Central memory CD4-positive, alpha-beta T cell (primary cell): ENCODE measurements around the gene RP2.

Experiments used
- DNase-seq: peaks from one replicate; pipeline ENCODE4 v3.0.0; 2022
- total RNA-seq, 3 experiments: gene quantifications; one replicate each; lab custom pipeline; 2026; lab: John Stamatoyannopoulos, UW

RP2 gene
- 13.7 to 25.0 (median 20.6) reads per million in 3 experiments for total RNA-seq

DNA sequence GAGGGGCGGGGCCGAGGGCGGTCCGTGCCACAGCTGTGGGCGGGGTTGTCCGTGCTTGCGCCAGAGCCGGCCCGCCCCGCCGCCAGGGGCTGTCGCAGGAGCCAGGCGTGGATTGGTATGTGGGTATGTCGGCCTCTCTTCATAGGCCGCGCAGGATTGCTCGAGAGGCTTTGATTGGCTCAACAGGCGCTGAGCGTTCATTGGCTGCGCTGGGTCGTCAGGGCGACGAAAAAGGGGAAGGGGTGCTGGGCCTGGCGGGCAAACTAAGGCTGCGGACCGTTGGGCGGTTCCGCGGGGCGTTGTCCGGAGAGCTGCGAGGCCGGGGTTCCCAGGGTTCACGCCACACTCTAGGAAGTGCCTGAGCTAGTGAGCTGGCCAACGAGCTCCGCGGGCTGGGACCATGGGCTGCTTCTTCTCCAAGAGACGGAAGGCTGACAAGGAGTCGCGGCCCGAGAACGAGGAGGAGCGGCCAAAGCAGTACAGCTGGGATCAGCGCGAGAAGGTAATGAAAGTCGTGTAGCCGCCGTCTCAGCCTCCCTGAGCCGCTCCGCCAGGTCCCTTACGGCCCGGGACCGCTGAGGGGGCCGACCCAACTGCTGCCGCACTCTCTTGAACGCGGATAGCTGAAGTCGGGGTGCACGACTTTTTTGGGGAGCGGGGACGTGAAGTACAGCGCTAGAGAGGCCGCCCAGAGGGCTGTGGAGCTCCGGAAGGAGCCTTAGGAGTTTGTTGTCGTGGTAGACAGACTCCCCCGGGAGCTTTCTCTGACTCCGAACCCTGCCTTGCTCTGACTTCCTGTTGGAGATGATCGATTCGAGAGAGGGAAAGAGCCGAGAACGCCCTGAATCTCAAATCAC, at the start of gene RP2:
RP2 (plus strand) TSS at position 343 of the 857 bp plus-strand sequence; CDS start at position 401, 58 bp downstream.
- DNase-seq = peak; percentile 82

DNA sequence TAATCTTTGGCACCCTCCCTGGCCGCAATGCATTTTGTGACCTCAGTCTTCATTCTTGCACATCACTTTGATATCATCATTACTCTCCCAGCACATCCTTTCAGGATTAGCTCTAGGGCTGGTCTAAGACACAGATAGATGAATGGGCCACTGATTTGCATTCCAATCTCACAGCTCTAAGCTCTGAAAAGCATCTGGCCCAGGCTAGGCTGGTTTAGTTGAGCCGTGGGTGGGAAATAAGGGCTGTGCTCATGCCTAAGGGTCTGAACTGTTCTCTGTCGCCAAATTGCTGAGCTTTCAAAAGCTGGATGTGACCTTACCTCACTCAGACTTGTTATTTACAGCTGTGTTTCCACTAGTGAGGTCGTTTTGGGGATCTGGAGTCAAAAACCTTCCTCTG, 47.9 kb upstream of the RP2 start:
- DNase-seq = no peak

DNA sequence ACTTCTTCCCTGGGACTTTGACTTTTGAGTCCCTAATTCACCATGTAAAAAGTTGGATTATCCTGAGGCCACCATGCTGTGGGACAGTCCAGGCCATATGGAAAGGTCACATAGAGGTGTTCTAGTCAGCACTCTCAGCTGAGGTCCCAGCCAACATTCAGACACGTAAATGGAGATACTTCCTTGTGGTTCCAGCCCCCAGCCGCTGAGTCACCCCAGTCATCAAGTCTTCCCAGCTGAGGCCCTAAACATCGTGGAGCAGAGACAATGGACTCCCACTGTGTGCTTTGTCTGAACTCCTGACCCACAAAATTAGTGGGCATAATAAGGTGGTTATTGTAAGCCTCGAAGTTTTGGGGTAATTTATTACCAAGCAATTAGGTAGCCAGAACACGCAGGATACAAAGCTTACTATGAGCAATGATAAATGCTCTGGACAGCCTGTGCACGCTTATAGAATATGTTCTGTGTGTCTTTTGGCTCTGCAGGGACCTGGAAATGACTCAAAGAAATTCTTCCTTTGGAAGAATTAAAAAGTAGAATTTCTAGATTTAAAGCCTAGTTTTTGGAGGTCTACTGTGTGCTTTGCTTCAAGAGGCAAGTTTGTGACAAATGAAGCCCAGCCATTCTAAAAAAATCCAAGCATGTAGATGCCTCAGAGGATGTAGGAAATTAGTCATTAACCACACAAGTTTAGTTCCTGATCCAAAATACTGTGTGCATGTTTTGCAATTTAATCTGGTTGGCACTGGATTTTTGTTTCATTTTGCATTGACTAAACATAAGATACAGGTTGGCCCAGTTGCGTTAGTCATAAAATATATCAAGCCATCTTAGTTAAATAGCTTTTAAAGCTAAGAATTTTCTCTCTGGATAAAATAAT, 44.7 kb upstream of the RP2 start:
- no peak for DNase-seq

DNA sequence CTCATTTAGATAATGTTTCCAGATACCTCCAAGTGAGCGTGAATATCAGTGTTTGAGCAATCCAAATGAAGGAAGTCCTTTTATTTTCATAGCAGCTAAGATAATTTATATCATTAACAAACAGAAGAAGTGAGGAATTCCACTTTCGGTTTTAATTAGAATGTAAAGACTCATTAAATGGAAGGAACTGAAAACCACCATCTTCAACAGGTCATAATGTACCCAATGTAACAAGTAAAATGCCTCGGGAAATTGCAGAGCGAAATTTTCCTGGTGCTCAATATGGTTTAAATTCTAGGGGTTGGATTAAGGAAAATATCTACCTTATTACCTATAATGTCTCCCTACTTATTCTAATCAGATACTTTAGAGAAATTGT, 44.0 kb upstream of the RP2 start:
- no peak for DNase-seq

DNA sequence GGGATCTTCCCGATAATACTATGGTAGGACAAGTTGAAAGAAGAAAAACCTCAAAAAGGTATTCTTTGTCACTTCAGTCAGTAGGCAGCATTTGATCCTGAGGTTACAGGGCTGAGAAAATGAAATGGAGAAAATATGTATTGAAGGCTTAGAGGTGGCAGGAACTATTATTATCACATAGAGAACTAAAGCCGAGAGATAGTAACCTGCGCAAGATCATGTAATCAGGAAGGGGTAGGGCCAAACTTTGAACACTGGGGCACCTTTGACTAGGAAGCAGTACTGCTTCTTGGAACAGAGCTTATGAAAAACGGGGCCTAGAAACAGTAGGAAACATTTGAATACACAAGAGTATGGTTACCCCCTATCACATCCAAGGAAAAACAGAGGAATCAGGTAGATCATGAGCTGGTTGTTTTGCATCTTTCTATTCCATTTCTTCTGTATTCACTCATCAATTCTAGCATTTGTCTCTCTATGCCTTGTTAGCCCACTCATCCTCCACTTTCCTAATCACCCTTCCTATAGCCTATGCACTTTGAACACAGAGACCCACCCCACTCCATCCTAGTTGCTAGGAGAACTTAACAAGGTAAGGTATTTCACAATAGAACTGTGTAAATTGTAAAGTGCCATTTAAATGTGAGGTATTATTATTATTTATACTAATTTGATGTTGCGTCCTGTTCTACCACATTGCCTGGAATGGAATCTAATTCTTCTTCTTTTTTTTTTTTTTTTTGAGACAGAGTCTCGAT, 43.3 kb upstream of the RP2 start:
- no peak for DNase-seq

DNA sequence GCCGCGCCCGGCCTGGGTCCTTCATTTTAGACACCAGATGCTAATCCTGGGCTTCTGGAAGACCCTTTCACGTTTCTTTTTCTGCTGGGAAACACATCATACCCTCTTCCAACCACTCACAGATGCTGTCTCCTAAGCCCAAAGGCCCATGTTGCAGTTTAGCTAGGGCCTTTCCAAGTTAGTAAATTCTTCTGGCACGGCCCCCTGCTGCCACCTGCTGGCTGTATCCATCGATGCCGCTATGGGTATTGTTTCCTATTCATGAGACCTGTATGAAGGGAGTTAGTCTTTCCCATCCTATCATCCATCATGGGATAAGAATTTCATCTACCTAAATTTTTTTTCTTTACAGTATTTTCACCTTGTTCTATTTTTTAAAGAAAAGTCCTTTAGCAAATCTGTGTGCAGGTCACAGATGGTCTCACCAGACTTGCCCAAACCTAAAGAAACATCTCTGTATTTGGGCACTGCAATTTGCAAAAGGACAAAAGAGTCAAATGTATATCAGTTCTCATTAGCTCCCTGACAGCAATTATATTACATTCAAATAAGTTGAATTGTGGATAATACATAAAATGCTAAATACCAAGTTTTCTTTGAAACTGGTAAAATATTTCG, 40.2 kb upstream of the RP2 start:
- peak; percentile 52 for DNase-seq

DNA sequence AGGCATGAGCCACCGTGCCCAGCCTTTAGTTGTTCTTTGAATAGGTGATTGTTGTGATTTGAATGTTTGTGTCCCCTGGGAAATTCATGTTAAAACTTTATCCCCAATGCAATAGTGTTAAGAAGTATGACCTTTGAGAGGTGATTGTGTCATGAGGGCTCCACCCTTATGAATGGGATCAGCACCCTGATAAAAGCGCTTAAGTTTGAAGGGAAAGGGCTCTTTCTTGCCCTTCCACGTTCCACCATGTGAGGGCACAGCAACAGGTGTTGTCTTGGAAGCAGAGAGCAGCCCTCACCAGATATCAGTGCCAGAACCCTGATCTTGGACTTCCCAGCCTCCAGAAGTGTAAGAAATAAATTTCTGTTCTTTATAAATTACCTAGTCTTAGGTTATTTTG, 33.7 kb upstream of the RP2 start:
- no peak for DNase-seq

DNA sequence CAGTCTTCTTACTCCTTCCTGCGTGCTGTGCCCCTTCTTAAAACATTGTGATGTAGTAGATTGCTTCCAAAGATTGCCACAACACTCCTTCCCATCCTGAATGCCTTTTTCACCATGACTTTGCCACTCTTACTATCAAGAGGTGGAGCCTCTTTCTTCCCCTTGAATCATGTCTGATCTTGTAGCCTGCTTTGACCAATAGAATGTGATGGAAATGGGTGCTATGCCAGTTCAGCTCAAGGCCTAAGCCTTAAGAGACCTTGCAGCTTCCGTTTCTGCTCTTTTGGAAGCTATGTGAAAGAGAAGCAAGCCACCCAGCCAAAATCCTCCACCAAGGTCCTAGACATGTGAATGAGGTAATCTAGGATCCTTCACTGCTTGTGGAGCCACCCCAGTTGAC, 31.6 kb upstream of the RP2 start:
- no peak for DNase-seq

DNA sequence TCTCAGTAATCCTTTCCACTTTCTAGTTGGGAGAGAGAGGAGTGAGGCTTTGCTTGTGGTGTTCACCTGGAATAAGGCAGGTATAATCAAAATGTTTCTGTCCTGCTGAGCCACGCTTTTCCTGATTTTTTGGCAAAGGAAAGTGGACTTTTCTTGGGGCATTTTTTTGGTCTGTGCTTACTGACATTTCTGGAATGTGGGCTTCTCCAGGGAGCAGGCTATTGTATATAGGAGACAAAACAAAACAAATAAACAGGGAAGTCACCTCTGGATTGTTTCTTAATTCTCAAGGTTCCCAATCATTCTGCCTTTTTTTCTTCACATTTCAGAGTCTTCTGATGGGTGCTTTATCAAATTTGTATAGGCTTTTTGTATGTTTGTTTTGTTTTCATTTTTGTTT, 25.7 kb upstream of the RP2 start:
- no peak for DNase-seq

DNA sequence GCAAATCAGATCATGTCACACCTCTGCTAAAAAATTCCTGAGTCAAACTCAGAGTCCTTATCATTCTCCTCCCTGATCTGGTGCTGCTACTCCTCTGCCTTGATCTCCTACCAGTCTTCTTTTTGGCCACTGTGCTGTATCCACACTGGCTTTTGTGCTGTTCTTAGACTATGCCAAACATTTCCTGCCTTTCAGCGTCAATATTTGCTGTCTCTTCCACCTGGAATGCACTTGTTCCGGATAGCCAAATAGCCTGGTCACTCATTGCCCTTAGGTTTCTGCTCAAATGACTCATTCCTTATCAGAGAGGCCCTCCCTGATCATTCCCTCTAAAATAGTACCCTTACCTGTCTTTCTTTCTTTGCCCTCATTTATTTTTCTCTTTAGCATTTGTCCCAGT, 24.4 kb upstream of the RP2 start:
- no peak for DNase-seq

DNA sequence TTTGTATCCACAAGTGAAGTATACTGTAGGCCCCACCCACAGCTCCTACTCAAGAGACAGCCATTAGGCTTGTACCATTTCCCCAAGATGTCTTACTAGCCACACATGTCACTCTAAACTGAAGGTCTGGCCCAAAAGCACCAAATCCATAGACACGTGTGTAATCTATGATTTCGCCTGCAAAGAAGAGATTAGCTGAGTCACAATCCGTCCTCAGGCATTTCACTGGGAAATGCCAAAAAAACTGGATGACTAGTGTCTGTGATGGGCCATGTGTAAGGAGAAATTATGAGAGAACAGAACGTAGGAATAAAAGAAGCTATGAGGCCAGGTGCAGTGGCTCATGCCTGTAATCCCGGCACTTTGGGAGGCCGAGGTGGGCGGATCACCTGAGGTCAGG, 21.9 kb upstream of the RP2 start:
- no peak for DNase-seq

DNA sequence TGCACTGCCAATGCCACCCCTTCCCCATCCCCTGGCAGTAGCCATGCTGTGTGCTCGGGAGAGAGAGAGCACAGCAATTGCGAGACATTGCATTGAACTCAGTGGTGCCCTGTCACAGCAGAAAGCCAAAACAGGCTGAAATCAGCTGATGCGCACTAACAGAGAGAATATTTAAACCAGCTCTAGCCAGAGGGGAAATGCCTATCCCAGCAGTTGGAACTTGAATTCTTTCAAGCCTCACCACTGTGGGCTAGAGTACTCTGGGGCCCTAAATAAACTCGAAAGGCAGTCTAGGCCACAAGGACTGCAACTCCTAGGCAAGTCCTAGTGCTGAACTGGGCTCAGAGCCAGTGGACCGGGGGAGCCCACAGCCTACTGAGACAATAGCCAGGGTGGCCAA, 17.7 kb upstream of the RP2 start:
- no peak for DNase-seq

DNA sequence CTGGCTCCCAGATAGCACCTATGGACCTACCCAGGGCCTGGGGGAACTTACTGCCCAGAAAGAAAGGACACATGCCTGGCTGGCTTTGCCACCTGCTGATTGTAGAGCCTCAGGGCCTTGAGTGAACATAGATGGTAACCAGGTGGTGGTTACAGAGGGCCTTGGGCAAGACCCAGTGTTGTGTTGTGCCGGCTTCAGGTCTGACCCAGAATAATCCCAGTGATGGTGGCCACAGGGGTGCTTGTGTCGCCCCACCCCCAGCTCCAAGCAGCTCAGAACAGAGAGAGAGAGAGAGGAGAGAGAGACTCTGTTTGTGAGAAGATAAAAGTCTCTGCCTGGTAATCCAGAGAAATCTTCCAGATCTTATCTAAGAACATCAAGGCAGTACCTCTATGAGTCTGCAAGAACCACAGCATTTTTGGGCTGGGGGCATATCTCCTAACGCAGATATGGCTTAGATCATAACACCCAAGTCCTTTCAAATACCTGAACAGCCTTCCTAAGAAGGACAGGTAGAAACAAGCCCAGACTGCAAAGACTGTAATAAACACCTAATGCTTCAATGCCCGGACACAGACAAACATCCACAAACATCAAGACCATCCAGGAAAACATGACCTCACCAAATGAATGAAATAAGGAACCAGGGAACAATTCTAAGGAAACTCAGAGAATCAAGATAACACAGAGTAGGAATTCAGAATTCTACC, 16.3 kb upstream of the RP2 start:
- no peak for DNase-seq

DNA sequence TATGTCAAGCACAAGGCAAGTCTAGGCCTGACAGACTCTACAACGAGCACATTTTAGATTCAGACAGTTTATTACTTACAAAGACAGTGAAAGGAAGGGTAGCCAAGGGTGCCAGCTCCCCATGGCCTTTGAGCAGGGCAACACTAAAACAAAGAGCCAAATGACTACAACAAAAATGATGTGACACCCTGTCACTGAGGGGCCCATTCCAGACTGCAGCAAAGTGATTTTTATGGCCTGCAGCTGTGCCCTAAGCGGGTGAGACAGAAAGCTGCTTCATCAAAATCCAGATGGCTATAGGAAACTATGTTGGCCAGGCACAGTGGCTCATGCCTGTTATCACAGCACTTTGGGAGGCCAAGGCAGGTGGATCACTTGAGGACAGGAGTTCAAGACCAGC, 13.4 kb upstream of the RP2 start:
- DNase-seq = no peak

DNA sequence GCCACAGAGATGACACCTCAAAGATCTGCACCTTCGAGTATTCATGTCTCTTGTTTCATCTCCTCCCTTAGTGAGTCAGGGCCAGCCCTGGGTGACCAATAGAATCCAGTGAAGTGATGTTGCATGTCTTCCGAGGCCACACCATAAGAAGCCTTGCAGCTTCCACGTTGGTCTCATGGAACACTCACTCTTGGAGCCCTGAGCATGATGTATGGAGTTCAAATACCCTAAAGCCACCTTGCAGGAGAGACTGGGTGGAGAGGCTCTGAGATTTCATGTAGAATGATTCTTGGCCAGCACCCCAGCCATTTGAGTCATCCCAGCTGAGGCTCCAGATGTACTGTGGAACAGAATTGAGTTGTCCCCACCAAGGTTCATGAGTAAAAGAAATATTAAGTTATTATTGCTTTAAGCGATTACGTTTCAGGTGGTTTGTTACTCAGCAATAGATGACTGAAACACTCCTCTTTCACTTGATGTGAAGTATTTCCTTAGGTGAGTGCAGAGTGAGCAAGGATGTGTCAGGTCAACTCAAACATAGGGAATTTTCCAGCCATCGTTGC, 5.0 kb upstream of the RP2 start:
- no peak for DNase-seq

DNA sequence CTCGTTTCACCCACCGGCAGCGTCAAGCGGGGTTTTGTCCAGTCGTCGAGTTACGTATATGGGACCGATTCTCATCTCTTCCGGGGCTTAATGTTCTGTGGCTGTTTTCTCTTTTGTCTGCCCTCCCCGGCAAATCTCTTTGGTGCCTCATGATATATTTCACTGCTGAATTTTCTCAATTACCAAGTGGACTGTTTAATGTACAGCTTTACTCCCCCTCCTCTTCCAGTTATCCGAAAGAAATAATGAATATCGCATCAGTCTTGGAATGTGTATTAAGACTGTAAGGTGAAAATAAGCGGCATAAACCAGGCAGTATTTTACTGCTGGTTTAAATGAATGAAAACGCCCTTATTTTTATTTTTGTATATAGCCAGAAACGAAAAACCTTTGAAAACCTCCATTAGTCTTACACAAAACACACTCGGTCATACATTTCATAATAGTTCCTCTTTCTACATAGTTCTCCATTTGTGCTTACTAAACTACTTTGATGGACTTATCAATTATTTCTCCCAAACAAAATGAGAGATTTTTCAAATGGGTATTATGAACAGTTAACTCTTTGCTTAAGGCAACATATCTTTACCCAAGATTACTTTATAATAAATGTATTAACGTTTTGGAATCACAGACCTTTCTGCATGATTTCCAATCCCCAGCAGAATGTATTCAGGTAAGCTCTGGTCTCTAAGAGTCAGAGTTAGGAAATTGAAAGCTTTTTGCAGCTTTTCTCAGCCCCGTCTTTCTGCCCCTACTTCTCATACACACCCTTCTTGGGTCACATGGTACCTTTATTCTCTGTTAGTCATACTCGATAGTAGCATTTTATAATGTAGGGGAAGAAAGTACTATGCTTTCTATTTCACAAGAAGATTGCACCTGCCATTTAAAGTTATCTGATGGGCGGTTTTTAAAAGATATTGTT, 979 bp downstream of the RP2 start:
- DNase-seq = peak; percentile 6

DNA sequence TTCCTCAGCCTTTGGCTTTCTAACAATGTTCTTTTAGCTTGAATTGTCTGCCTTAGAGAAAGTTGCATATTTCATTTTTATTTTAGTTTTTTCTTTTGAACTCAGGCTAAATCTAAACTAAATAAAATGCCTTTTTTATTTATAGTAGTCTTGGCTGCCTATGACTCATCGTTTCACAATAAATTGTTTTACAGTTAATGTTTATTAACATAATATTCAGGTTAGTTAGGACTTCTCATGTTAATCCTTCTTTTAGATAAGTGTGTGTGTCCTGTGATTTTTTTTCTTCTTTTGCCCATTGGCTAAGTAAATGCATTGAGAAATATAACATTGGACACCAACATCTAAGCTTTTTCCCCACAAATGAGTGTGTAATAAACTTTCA, 1.6 kb downstream of the RP2 start:
- no peak for DNase-seq

DNA sequence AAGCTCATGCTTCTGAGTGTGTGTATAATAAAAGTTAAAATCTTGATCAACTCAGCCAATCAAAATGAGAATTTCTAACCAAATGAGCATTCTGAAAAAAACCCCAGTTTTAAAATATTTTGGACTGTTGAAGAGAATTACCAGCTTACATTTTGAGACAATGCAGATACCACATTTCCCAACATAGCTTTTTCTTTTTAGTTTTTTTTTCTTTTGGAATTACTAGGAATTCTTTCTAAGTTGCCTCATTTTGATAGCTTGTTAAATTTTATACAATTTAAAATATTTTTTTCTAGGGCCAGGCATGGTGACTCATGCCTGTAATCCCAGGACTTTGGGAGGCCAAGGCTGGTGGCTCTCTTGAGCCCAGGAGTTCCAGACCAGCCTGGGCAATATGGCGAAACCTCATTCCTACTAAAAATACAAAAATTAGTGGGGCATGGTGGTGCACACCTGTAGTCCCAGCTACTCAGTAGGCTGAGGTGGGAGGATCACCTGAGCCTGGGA, 2.2 kb downstream of the RP2 start:
- DNase-seq = no peak

DNA sequence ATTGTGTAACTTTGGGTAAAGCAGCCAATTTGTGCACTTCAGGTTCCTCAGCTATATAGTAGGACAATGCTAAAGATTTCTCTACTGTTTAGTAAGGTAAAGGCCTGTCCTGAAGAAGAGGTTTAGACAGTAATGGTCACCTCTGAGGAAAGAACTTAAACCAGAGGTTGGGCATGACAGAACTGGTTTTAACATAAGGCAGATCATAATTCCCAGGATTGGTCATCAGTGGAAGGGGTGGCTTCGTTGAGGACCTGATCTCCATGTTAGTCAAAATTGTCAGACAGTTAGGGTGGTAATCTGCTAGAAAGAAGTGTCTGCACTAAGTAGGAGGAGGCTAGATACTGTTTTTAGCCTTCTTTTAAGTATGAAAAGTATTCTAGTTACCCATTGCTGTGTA, 4.1 kb downstream of the RP2 start:
- no peak for DNase-seq

DNA sequence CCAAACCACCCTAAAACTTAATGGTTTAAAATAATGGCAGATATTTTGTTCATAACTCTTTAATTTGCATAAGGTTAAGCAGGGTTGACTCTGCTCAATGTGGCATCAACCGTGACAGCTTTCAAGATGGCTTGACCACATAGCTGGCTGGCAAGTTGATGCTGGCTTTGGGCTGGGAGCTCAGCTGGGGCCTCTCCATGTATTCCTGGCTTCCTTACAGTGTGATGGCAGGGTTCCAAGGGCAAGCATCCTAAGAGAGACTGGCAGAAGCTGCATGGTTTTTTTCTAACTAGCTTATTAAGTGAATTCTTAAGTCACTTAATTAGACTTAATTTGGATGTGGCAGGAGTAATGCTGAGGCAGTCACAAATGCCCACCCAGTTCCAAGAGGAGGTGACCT, 4.5 kb downstream of the RP2 start:
- no peak for DNase-seq
